HEK293T (cell line): ENCODE data around the gene MOSMO.

Experiments
- CTCF ChIA-PET: fragments of 350-600 bp; formaldehyde crosslinking; extraction: SDS; loops from one replicate; lab custom pipeline; 2021; ENCODE audit warnings: antibody characterized with exemption, inconsistent platforms; lab: Yijun Ruan, JAX
- POLR2A ChIA-PET: fragments of 350-600 bp; formaldehyde crosslinking; extraction: SDS; loops from one replicate; lab custom pipeline; 2020; ENCODE audit warnings: antibody characterized with exemption, inconsistent platforms; lab: Yijun Ruan, JAX
- DNase-seq: peaks from one replicate; pipeline ENCODE4 v3.0.0; 2012; ENCODE audit warnings: mixed read lengths; ENCODE audit errors: extremely low spot score
- ARNT ChIP-seq: fragments of 450-650 bp; IDR thresholded peaks from 2 replicates; pipeline ENCODE4 v1.6.1; 2017; ENCODE audit warnings: mild to moderate bottlenecking
- BHLHE40 ChIP-seq: fragments of 450-650 bp; IDR thresholded peaks from 2 replicates; pipeline ENCODE4 v1.6.1; 2016; ENCODE audit warnings: mild to moderate bottlenecking, moderate library complexity, borderline replicate concordance
- CTBP1 ChIP-seq: fragments of 450-650 bp; IDR thresholded peaks from 2 replicates; pipeline ENCODE4 v1.6.1; 2016; ENCODE audit warnings: borderline replicate concordance
- ELF4 ChIP-seq: fragments of 450-650 bp; IDR thresholded peaks from 2 replicates; pipeline ENCODE4 v1.6.1; 2017; ENCODE audit warnings: antibody characterized with exemption
- FOXA1 ChIP-seq: fragments of 450-650 bp; IDR thresholded peaks from 2 replicates; pipeline ENCODE4 v1.6.1; 2016; ENCODE audit warnings: mild to moderate bottlenecking
- FOXK2 ChIP-seq: fragments of 450-650 bp; IDR thresholded peaks from 2 replicates; pipeline ENCODE4 v1.6.1; 2016; ENCODE audit warnings: mild to moderate bottlenecking
- FOXM1 ChIP-seq: fragments of 450-650 bp; IDR thresholded peaks from 2 replicates; pipeline ENCODE4 v1.6.1; 2017; ENCODE audit warnings: mild to moderate bottlenecking, borderline replicate concordance
- HDGF ChIP-seq: fragments of 450-650 bp; IDR thresholded peaks from 2 replicates; pipeline ENCODE4 v1.6.1; 2017; ENCODE audit warnings: antibody characterized with exemption, borderline replicate concordance
- L3MBTL2 ChIP-seq: fragments of 450-650 bp; conservative IDR thresholded peaks from 2 replicates; pipeline ENCODE4 v1.6.1; 2016; ENCODE audit warnings: mild to moderate bottlenecking
- LEF1 ChIP-seq: fragments of 450-650 bp; IDR thresholded peaks from 2 replicates; pipeline ENCODE4 v1.6.1; 2017; ENCODE audit warnings: mild to moderate bottlenecking, borderline replicate concordance
- NFRKB ChIP-seq: fragments of 450-650 bp; IDR thresholded peaks from 2 replicates; pipeline ENCODE4 v1.6.1; 2016; ENCODE audit warnings: mild to moderate bottlenecking, moderate library complexity
- SP1 ChIP-seq: fragments of 450-650 bp; IDR thresholded peaks from 2 replicates; pipeline ENCODE4 v1.6.1; 2017
- SUZ12 ChIP-seq: fragments of 450-650 bp; IDR thresholded peaks from 2 replicates; pipeline ENCODE4 v1.6.1; 2016; ENCODE audit warnings: mild to moderate bottlenecking
- TARDBP ChIP-seq: fragments of 450-650 bp; IDR thresholded peaks from 2 replicates; pipeline ENCODE4 v1.6.1; 2016
- ZNF384 ChIP-seq: fragments of 450-650 bp; IDR thresholded peaks from 2 replicates; pipeline ENCODE4 v1.6.1; 2016
- TF ChIP-seq, protein P1 (sequence below): fragments of 450-650 bp; IDR thresholded peaks from 2 replicates; pipeline ENCODE4 v1.6.1; 2016

Gene MOSMO

DNA sequence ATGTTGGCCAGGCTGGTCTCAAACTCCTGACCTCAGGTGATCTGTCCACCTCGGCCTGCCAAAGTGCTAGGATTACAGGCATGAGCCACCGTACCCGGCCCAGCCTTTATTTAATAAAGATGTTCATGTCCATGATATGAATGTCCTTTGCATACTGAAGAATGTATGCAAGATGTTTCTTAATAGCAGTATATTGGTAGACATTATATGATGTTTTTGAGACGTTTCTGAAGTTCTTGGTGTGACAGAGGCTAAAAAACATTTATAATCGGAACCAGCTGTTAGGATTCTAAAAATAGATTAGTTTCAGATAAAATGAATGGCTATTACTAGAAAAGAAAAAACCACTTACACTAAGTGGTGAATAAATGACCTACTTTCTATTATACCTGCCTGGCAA is 18.8 kb upstream of the MOSMO start:
- no peak for DNase-seq
- POLR2A ChIA-PET: no interaction called here
- CTCF ChIA-PET: interaction anchor here (0.7 kb wide), 1 partner anchor 153 kb away, joined by 3 read pairs; no protein-coding TSS in a partner anchor

DNA sequence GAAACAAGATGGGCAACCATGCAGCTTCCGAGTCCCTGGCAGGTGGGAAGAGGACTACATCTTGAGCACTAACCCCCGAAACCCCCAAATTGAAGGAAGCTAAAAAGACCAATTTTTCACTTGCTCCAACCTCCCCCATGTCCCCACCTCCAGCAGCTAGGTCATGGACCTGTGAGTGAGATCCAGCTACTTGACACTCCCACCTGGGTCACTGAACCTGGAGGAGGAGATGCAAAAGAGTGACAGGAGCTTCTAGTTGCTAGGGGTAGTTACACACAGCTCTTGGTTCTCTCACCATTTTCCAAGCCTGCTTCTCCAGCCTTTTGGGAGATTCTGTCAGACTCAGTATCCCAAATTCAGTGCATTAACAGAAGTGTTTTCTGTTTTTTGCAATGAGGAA is 18.2 kb upstream of the MOSMO start:
- no peak for DNase-seq
- POLR2A ChIA-PET: interaction anchor here (1.3 kb wide), 1 partner anchor 18 kb away, joined by 5 read pairs; the partner anchor contains the start of gene MOSMO
- CTCF ChIA-PET: interaction anchor here (0.7 kb wide), 1 partner anchor 152 kb away, joined by 3 read pairs; no protein-coding TSS in a partner anchor
- no peak for TF ChIP-seq FOXM1
- TF ChIP-seq BHLHE40: no peak
- TF ChIP-seq FOXA1: no peak
- TF ChIP-seq FOXK2: no peak
- no peak for TF ChIP-seq ELF4
- TF ChIP-seq TARDBP: no peak
- TF ChIP-seq L3MBTL2: no peak
- TF ChIP-seq, protein P1, sequence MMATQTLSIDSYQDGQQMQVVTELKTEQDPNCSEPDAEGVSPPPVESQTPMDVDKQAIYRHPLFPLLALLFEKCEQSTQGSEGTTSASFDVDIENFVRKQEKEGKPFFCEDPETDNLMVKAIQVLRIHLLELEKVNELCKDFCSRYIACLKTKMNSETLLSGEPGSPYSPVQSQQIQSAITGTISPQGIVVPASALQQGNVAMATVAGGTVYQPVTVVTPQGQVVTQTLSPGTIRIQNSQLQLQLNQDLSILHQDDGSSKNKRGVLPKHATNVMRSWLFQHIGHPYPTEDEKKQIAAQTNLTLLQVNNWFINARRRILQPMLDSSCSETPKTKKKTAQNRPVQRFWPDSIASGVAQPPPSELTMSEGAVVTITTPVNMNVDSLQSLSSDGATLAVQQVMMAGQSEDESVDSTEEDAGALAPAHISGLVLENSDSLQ: no peak
- TF ChIP-seq CTBP1: no peak
- no peak for TF ChIP-seq NFRKB
- TF ChIP-seq ARNT: no peak
- no peak for TF ChIP-seq SUZ12
- TF ChIP-seq LEF1: no peak
- no peak for TF ChIP-seq SP1
- TF ChIP-seq ZNF384: no peak
- no peak for TF ChIP-seq HDGF

More for the DNA sequence above, 18.8 kb upstream of the MOSMO start:
- TF ChIP-seq FOXA1 (no peak), ELF4 (no peak), ZNF384 (no peak), ARNT (no peak), SUZ12 (no peak), BHLHE40 (no peak), LEF1 (no peak), FOXK2 (no peak)
- TF ChIP-seq, protein P1: no peak

DNA sequence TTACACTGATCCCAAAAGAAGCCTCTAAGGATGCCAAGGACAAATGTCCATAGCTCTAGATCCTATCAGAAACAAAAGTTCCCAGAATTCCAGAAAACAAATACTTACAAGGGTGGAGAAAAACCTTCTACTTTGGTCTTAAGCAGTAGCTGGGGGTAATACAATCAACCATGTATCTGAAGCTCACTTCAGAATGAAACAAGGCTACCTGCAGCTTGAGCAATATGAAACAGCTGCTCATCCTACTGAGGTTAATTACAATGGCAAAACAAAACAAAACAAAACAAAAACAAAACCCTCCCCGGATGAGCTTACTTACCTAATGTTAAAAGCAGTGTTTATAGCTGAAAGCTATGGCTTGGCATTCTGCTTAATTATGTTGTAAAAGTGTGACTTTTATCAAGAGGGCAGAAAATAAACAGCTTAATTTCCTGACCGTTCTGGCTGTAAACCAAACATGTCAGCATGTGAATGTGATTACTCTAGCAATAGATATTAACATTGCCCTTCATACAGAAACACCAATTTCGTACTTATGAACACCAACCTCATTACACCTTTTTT is 17.4 kb upstream of the MOSMO start:
- ChIA-PET CTCF (no interaction called here), POLR2A (interaction anchor here (1.3 kb wide), 1 partner anchor 17 kb away, joined by 5 read pairs; the partner anchor contains the start of gene MOSMO)
- no peak for DNase-seq
- TF ChIP-seq ELF4 (no peak), NFRKB (no peak), FOXK2 (no peak), TARDBP (no peak), BHLHE40 (no peak), FOXM1 (no peak), ZNF384 (no peak), SUZ12 (no peak), HDGF (no peak), LEF1 (no peak), L3MBTL2 (no peak), ARNT (no peak), FOXA1 (no peak), SP1 (no peak), CTBP1 (no peak)
- TF ChIP-seq, protein P1: no peak

- POLR2A ChIA-PET: interaction anchor here (0.6 kb wide), 1 partner anchor 79 kb away, joined by 3 read pairs; no protein-coding TSS in a partner anchor
- TF ChIP-seq ZNF384 (no peak), FOXA1 (no peak), CTBP1 (no peak), ARNT (no peak), SP1 (no peak), NFRKB (no peak)
- TF ChIP-seq, protein P1: no peak
- CTCF ChIA-PET: no interaction called here
- DNase-seq: no peak
Measured at GRCh38 chr16:21991621-21992020, 16.3 kb upstream of the MOSMO start.

GRCh38 chr16:21994856-21995465 is 12.9 kb upstream of the MOSMO start:
- no peak for TF ChIP-seq ARNT
- no peak for DNase-seq
- ChIA-PET POLR2A (interaction anchor here (1.6 kb wide), 1 partner anchor 12 kb away, joined by 5 read pairs; the partner anchor contains the start of gene MOSMO), CTCF (interaction anchor here (0.6 kb wide), 1 partner anchor 128 kb away, joined by 3 read pairs; no protein-coding TSS in a partner anchor)
